H4 (cell line): ENCODE results near the gene ARSG. TPM values are rescaled to one million over a fixed set of nuclear protein-coding genes. Genes with fewer than 3 reads are reported as not detected.

Source experiments
- DNase-seq: peaks from one replicate; pipeline ENCODE4 v3.0.0-alpha.2; 2015; ENCODE audit warnings: low spot score
- total RNA-seq: library from RNA; depleted of rRNA; stranded (reverse); fragments of >200 nt; shearing (Covaris generic); gene quantifications from 2 replicates; pipeline ENCODE4 v1.2.3, GENCODE V29; 2014

Gene ARSG
- total RNA-seq, 1 experiment from 2014 or later, result 5.9 TPM

DNA sequence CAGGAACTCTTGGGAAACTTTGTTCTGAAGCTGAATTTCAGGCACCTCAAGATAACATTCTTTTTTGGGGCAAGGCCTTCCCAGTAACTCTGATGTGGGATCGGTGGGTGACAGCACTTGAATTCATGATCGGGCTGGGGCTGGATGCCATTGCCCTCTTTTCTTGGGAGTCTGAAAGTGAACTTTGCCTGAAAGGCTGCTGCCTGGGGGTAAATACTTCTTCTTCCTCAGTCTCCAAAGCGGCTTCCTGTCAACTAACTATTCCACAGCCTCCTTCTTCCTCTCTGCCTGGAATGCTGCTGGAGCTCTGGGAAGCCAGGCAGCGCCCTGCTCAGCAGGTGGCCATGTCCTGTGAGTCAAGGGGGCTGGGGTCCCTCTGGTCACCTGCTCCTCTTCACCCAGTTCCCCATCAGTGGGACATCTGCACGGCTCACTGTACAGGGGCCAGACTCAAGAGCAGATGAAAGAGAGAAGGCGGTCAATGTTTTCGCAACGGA, 86.5 kb downstream of the ARSG start:
- no peak for DNase-seq

DNA sequence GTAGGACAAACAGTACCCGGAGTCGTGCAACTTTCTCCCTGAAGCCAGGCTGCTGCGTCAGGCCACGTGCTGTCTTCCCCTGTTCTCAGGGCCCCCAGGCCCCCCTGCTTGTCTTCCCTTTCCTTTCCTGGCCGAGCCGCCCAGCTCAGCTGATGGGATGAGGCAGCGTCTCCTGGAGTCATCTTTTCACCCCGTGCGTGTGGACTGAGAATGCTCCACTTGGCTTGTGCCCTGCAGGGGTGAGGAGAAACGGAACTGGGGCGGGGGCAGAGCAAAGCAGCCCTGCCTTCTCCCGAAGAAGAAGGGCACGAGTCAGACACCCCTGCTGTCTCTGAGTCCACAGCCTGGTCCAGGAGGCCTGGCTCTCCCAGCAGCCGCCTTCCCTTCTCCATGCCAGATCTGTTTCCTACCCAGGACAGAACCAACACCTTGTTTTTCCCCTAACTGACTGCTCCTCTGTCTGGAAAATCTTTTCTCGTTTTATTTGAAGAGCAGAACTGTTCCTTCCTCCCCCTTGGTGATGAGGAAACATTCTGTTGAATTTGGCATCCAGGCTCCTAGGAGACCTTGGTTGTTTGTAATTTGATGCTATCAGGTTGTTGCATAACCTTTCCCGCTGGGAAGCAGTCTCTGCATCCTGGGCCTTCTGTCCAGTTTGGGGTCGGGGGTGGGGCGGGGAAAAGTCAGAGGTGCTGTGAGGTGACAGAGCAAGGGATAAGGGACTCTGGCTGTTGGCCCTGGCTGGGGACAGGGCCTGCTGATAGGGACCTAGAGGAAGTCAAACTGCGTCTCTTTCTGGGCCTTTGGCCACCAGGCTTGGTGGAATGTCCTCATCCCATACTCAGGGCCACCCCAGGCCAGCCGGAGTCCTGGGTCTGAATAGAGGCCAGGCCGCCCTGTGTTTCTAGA, 87.2 kb downstream of the ARSG start:
- peak; percentile 94 for DNase-seq

DNA sequence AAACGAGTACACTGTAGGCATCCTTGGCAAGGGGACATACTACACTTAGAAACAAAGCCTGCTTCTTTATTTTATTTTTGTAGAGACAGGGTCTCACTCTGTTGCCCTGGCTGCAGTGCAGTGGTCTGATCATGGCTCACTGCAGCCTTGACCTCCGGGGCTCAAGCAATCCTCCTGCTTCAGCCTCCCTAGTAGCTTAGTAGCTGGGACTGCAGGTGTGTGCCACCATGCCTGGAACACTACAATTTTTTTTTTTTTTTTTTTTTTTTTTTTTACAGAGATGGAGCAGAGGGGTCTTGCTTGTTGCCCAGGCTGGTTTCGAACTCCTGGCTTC, 87.8 kb downstream of the ARSG start:
- no peak for DNase-seq

DNA sequence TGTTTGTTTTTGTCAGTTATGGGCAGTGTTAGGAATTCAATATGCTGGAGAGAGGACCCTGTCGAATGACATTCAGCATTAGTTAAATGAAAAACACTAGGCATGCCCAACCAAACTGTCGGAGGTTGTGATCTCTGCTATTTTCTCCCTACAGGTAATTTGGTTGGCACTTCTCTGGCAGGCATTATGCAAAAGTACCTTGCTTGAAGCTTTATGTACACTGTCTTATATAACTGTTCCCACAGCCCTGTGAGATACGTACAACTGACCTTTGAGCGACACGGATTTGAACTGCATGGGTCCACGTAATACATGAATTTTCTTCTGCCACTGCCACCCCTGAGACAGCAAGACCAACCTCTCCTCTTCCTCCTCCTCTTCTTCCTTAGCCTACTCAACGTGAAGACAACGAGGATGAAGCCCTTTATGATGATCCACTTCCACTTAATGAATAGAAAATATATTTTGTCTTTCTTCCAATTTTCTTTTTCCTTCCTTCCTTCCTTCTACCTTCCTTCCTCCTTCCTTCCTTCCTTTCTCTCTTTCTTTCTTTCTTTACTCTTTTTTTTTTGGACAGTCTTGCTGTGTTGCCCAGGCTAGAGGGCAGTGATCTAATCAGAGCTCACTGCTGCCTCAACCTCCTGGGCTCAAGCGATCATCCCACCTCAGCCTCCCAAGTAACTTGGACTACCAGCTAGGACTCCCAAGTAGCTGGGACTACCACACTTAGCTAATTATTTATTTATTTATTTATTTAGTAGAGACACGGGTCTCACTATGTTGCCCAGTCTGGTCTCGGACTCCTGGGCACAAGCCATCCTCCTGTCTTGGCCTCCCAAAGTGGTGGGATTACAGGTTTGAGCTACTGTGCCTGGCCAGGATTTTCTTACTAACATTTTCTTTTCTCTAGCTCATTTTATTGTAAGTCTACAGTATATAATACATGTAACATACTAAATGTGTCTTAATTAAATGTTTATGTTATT, 88.7 kb downstream of the ARSG start:
- DNase-seq, result no peak

DNA sequence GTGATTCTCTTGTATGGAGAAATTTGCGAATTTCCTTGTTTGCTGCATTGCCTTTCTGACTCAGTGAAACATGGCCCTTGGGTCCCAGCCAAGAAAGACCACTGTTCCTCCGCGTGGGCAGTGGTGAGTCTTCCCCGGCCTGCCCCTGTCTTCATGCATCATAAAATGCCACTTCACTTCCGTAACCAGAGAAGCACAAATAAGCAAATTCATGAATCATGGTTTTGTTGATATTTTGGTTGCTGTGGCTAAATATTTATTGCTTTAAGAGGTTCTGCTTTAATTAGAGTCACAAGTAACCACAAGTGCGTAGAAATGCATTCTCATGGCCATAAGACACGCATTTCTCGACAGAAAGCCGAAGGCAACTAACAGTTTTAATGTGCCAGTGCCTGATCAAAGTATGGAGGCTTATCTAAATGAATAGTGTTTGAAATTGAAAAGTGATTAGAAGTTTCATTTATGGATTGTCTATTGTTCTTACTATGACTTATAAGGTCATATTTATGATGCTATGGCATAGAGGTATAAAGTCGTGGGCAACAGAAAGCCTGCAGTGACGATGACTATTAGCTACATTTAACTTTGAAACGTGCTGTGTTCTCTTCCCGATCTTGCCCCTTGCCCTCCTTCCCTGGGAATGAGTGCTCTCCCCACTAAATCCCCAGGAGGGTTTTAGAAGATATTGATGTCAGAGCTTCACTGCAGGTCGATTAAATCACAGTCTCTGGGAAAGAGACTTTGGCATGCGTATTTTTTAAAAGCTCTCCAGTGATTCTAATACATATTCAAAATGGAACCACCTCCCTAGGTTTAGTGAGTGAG, 90.0 kb downstream of the ARSG start:
- DNase-seq, result peak; percentile 99

DNA sequence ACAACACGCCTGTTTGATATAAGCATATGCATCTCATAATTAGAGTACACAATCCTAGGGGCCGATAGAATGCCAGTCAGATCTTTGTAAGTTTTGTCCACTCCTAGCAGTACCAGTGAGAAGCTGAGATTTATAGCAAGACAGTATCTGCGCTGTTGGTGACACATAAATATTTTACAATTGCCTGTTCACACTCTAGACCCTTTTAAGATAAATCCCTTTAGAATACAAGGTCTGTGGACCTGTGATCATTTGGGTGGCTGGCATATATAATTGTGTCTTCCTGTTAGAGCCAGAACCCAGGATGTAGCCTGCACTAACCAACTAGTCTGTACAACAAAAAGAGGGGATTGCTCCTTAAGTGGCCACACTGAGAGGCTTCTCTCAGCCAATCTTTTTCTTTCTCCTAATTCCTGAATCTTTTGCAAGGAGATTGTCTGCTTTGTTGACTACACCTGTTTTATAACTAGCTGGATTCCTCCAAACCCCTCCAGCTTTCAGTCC, 91.3 kb downstream of the ARSG start:
- no peak for DNase-seq

DNA sequence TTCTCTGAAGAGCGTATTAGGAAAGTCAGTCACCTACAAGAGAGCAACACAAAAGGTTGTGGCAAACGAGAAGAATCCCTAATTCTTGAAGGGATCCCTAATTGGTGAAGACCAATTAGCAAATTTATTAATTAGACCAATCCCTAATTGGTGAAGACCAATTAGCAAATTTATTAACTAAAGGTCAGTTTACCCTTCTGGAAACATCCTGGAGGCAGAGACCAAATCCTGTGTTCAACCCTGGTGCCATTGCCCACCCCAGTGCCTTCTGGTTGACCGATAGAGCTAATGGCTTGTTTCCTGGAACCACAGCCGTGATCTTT, 91.8 kb downstream of the ARSG start:
- no peak for DNase-seq

DNA sequence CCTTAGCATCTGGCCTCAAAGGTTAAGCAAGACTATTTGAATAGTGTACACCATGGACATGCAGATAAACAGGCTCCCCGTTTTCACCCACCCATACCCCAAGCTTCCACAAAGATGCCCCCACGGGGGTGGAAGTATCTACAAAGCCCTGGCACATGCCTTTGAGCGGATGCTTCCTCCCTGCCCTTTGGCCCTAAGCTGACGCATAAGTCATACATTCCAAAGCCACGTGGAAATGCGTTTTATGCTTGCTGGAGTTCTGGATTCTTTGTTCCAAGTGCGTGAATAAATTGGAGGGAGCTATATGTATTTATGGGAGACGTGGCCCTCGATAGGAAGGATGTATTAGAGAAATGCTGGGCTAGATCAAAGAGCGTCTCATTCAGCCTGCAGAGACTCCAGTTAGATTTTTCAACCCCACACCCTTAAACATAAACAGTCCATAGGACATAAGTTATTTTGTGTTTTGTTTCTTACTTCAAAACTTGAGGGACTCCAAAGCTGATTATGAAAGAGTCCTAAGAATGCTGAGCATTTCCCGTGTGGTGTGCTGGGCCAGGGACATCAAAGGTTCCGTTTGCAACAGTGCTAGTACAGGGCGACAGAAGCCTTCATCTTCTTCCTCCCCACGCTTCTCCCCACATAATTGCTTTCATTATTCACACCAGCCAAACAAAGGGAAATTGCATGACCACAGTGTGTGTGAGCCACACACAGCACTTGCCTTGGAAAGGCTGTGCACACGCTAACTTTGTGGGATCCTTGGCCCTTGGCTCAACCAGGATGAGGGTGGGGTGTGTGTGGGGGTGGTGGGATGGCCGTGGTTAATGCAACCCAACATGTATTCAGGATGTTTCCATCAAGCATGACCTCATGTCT, 92.4 kb downstream of the ARSG start:
- peak; percentile 95 for DNase-seq

DNA sequence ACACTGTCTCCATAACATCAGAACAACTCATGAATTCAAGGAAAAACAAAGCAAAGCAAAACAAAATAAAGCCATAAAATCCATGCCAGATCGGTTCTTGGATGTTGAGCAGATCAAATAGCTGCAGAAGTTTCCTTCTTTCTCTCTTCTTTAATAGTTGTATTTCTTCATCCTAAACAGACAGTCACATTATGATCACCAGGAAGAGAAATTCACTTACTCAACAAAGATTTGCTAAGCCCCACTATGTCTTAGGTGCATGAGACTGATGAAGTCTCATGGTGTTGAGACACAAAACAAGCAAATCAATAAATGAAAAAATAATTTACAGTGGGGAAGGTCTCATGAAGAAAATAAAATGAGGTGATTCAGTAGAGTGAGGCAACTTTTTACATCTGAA, 93.2 kb downstream of the ARSG start:
- DNase-seq, result no peak

DNA sequence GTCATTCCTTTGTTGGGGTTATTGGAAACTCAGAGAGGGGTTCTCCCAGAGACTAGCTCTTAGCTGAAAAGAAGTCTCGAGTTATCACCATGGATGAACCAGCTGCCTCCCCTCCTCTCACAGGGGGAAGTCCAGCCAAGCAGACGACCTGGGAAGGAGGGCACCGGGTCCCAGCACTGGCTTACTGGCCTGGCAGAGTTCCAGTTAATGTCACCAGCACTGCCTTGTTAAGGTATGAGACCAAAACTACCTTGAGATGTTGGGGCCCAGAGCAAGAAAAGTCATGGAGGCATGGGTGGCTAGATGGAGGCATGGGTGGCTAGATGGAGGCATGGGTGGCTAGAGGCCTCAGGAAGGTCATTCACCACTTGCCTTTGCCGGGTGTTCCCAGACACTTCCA, 93.6 kb downstream of the ARSG start:
- no peak for DNase-seq

DNA sequence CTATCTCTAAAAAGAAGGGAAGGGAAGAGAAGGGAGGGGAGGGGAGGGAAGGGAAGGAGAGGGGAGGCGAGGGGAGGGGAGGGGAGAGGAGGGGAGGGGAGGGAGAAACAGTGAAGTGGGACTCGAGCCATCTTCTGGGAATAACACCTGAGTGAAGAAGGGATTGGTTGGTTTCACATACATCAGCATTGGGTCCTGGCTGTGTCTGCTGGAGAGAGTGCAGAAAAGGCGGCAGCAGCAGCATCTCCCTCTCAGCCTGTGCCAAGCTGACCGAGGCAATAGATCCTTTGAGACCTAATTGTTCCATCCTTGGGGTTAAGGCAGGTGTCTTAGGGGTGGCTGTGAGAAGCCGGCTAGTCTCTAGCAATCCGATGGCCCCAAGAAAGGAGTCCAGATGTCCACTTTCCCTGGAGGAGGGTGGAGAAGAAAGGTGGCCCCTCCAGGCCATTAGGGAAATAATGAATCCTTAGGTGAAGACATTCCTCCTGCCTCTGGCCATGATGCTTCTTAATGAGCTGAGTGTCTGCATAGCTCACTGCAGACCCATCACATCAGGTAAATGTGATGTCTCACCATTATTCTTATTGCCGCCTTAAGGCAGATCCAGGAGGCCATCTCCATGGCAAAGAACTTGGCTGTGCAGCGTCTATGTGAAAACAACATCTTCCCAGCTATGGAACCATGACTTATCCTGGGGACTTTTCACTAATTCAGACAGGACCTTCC, 94.4 kb downstream of the ARSG start:
- DNase-seq, result no peak

DNA sequence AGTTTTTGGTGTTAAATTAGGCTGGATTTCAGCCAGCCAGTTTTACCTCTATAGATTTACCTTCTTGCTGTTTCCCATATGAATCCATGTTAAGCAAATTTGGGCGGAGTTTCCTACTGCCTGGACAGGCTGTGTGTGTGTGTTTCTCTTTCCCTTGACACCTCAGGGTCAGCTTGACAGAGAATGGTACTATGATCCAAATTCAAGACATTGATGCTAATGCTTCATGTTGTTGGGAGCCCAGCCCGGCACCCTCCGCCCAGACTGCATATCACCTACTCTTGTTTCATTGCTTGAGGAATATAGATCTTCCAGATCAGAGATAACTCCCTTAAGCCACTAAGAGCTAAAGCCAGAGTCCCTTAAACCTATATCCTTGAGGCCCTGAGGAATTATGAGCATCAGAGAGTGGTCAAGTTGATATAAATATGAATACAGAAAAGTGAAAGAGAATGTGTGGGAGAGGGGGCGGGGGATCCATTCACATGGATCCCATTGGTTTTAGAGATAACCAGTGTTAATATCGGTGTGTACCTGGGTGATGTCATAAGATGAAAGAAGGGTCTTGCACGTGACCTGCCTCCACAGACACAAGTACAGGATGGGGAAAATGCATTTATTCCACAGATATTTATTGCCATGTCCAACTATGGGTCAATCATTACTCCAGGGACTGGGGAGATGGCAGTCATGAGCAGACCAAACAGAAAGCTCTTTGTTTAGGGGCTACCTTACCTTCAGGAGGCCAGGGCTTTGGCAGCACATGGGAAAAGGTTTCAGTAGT, 96.3 kb downstream of the ARSG start:
- DNase-seq, result no peak

DNA sequence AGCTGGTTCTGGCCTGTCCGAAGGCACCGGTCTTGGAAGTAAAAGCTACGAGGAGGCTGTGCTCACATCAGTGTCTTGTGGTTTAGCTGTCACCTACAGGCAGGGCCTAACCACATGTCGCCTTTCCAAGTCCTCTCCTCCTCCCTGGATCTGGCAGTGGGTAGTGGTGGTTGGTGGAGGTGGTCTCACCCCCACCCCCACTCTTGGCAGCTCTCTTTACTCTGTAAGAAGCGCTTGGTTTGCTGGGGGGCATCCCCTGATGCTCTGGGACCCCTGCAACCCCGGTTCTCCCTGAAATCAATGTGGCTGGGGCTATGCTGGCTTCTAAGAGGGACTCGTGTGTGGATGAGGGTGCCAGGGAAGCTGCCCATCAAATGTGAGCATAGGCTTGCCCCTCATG, 97.7 kb downstream of the ARSG start:
- DNase-seq, result no peak

DNA sequence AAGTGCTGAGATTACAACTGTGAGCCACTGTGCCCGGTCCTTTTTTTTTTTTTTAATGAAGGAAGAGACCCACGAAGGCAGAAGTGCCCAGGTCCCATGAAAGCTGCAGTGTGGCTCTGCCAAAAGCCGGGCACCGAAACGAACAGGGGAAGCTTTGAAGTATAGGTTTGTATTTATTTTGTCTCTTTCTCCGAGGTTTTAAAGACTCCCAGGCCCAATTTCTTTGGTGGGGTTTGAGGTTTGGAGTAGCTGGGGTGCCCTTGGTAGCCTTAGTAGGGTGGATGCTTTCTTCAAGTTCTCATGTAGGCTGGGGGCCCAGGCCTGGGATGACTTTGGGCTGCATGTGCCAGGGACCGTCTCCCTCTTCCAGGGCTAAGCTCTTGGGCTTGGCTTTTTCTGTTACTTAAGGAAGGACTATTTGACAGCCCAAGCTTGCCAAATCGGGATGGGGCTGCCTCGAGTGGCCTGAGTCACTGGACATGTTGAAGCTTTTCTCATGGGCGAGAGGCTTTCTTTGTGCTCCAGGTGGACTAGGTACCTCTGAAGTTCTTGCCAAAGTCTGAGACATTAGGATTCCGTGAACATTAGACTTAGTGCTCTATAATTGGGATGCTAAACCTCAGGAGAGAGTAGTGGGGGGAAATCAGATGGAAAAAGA, 99.7 kb downstream of the ARSG start:
- no peak for DNase-seq

DNA sequence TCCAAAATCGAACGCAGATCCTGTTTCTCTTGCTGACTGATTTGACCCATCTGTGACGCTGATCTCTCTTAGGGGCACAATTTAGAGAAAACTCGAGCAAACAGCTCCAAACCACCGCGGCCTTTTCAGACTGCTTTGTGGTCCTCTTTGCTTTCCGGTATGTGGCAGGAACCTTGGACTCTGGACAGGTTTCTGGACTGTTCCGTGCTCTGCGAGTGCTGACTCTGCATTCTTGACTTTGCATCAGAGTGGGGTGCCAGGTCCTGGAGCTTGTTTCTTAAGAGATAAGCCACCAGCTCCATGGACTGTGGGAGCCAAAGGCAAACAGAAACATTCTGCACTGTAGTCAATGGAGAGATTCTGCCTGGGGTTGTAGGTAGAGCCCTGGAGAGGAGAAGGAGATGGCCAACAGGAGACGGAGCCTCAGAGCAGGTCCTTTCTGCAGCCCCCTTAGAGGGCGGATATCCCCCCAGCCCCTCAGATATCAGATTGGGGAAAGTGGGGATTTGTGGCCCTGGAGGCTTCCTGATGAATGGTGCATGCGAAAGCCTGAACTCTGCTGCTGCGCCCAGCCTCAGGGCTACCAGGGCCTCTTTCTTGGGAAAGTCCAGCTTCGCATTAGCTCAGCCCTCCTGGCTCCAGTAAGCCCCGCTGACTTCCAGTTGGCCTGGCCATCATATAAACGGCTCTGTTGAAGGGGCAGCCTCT, 100.4 kb downstream of the ARSG start:
- no peak for DNase-seq

DNA sequence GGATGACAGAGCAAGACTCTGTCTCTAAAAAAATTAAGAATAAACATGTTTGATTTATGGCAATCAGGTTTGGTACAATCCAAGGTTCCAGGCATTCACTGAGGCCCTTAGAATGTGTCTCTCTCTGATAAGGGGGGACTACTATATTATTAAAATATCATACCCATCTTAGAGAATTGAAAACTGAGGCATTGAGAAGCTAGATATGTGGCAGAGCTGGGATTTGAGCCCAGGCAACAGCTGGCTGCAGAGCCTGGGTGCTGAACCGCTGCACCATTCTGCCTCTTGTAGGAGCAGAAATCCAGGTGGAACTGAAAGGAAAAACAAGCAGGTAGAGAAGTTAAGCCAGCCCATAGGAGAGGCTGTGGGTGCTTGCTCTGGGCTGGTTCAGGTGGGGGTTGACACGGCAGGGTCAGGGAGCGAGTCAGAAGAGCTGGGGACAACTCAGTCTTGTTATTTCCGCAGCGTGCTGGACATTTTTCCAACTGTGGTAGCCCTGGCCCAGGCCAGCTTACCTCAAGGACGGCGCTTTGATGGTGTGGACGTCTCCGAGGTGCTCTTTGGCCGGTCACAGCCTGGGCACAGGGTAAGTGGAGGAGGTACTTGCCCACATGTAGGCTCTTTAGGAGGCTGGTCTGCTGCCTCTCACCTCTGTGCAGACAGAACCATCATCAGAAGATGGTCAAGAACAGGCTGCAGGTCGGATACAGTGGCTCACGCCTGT, 103.5 kb downstream of the ARSG start:
- DNase-seq, result no peak
